GM12878 (cell line): ENCODE data around the gene NOL12. TPM values are rescaled to one million over a fixed set of nuclear protein-coding genes. Genes with fewer than 3 reads are reported as not detected.

Source experiments
- ATAC-seq: fragments of 200-7000 bp; cut with Tn5 transposase; 3 replicates; pipeline ENCODE4 v1.9.1; 2020; ENCODE audit warnings: mild to moderate bottlenecking, moderate library complexity
- BruUV-seq: library from RNA; stranded (reverse); fragments of 400-500 nt; replicated peaks from 2 replicates; lab custom pipeline; 2021; lab: Mats Ljungman, UMichigan
- CTCF ChIA-PET: fragments of 300-600 bp; sonication (Branson Sonifier 250); formaldehyde crosslinking; extraction: SDS; loops from one replicate; lab custom pipeline; 2021; ENCODE audit warnings: inconsistent platforms; lab: Yijun Ruan, JAX
- POLR2A ChIA-PET: fragments of 350-600 bp; formaldehyde crosslinking; extraction: SDS; loops from one replicate; lab custom pipeline; 2021; ENCODE audit warnings: inconsistent platforms; lab: Charles Lee
- RAD21 ChIA-PET: fragments of 300-600 bp; sonication (Branson Sonifier 250); formaldehyde crosslinking; loops from one replicate; lab custom pipeline; 2023; ENCODE audit warnings: antibody characterized with exemption; ENCODE audit not compliant: unreplicated experiment; lab: Charles Lee
- SMC1A ChIA-PET: fragments of 300-600 bp; sonication (Branson Sonifier 250); formaldehyde crosslinking; loops from one replicate; lab custom pipeline; 2023; ENCODE audit not compliant: unreplicated experiment, uncharacterized antibody; lab: Charles Lee
- DNase-seq: peaks from one replicate; pipeline ENCODE4 v3.0.0-alpha.2; 2011; ENCODE audit warnings: low read depth, low spot score
- FAIRE-seq: peaks from 3 replicates; lab custom pipeline; 2011; peaks lifted over from hg19 to GRCh38; lab: Jason Lieb, UNC
- H2AFZ ChIP-seq: 2 replicates; pipeline ENCODE4 v1.6.0; 2011; ENCODE audit warnings: low read depth, low read length, control low read depth; ENCODE audit not compliant: control insufficient read depth
- H3K27ac ChIP-seq: 2 replicates; pipeline ENCODE4 v1.5.1; 2011; ENCODE audit warnings: control low read depth; ENCODE audit not compliant: control insufficient read depth, insufficient read depth
- H3K27me3 ChIP-seq, 2 experiments: replicated peaks in 1 of 2; 2 replicates each; pipeline versions ENCODE4 v1.6.0 to v1.6.1; 2011; ENCODE audit warnings: low read length in 1 of 2; ENCODE audit not compliant: control insufficient read depth in 2 of 2, insufficient read depth in 2 of 2
- H3K36me3 ChIP-seq, 2 experiments: 2 replicates each; pipeline ENCODE4 v1.5.1; 2011; ENCODE audit warnings: low read length in 1 of 2; ENCODE audit not compliant: control insufficient read depth in 2 of 2, insufficient read depth in 2 of 2
- H3K4me1 ChIP-seq: 2 replicates; pipeline ENCODE4 v1.6.1; 2011; ENCODE audit warnings: mild to moderate bottlenecking, low read length, moderate library complexity, mixed read lengths; ENCODE audit not compliant: control insufficient read depth, insufficient read depth
- H3K4me2 ChIP-seq: 2 replicates; pipeline ENCODE4 v1.6.0; 2011; ENCODE audit warnings: control low read depth; ENCODE audit not compliant: control insufficient read depth, insufficient read depth
- H3K4me3 ChIP-seq: fragments of 200-600 bp; sonication (generic); 2 replicates; pipeline ENCODE4 v1.5.1; 2016
- H3K79me2 ChIP-seq: 2 replicates; pipeline ENCODE4 v1.6.0; 2011; ENCODE audit warnings: low read length; ENCODE audit not compliant: control insufficient read depth, insufficient read depth
- H3K9ac ChIP-seq: 2 replicates; pipeline ENCODE4 v1.8.0; 2011; ENCODE audit warnings: low read length, control low read depth, mixed read lengths; ENCODE audit not compliant: control insufficient read depth, insufficient read depth
- H3K9me3 ChIP-seq: replicated peaks from 3 replicates; pipeline ENCODE4 v1.5.1; 2011; ENCODE audit warnings: mild to moderate bottlenecking, low read length; ENCODE audit not compliant: control insufficient read depth, insufficient read depth
- H4K20me1 ChIP-seq: 2 replicates; pipeline ENCODE4 v1.6.0; 2011; ENCODE audit not compliant: control insufficient read depth, insufficient read depth
- CHD4 ChIP-seq: fragments of 200-600 bp; sonication (generic); IDR thresholded peaks from 2 replicates; pipeline ENCODE4 v1.6.1; 2016; ENCODE audit warnings: mild to moderate bottlenecking
- E2F8 ChIP-seq: fragments of 450-650 bp; IDR thresholded peaks from 2 replicates; pipeline ENCODE4 v1.6.1; 2018; ENCODE audit warnings: mild to moderate bottlenecking, low read depth, moderate library complexity; ENCODE audit not compliant: partially characterized antibody
- HSF1 ChIP-seq: fragments of 150-350 bp; IDR thresholded peaks from 2 replicates; pipeline ENCODE4 v1.6.1; 2014; ENCODE audit warnings: mild to moderate bottlenecking, low read depth, low read length
- NKRF ChIP-seq: fragments of 450-650 bp; conservative IDR thresholded peaks from 2 replicates; pipeline ENCODE4 v1.6.1; 2017; ENCODE audit warnings: mild to moderate bottlenecking, moderate library complexity
- WGBS: methylation state at CpG from one replicate; pipeline ENCODE4 v1.1.6; 2016; ENCODE audit warnings: low lambda C conversion rate; ENCODE audit not compliant: insufficient replicate concordance, insufficient coverage; ENCODE audit errors: missing lambda C conversion rate; 5-methylcytosine and 5-hydroxymethylcytosine counted together
- in situ Hi-C: fragments of 300-500 bp; cut with MboI; formaldehyde crosslinking; loops from 9 replicates; pipeline ENCODE4 v1.14.3; 2018; ENCODE audit warnings: mixed read lengths
- intact Hi-C: fragments of 100-400 bp; cut with micrococcal nuclease; formaldehyde crosslinking; loops from one replicate; pipeline ENCODE4 v1.14.2; 2022; ENCODE audit not compliant: unreplicated experiment
- polyA plus RNA-seq, 11 experiments: library from polyadenylated mRNA; depleted of rRNA in 4 of 11; unstranded in 6 of 11; stranded (reverse) in 5 of 11; fragments of >200 nt; fragmentation: Nextera tagmentation in 4 of 11; fragmentation: Illumina TruSeq in 1 of 11; extraction: Ambion mirVana in 4 of 11; extraction: Trizol in 1 of 11; gene quantifications; 1 replicate in 1 of 11; 2 replicates in 10 of 11; pipeline versions ENCODE4 v1.2.1 to v1.2.3, GENCODE V29; 2011 to 2016; ENCODE audit warnings: inconsistent platforms in 2 of 11, missing spikeins in 2 of 11, low read depth in 1 of 11
- total RNA-seq, 4 experiments: library from RNA; depleted of rRNA in 3 of 4; stranded (reverse); fragments of >200 nt in 3 of 4; fragmentation: Illumina TruSeq in 1 of 4; extraction: Trizol in 1 of 4; gene quantifications; 2 replicates each; pipeline versions ENCODE4 v1.2.1 to v1.2.3, GENCODE V29; 2013 to 2021

Gene NOL12
- total and polyA plus RNA-seq, 10 of the 15 experiments (the other 5 are each of a cell fraction or from before 2014, with no cell fraction given) = 3.3 to 69.4 (median 41.1) TPM

- TF ChIP-seq E2F8 = no peak
- no peak for TF ChIP-seq HSF1
These were observed 7.8 kb upstream of the NOL12 start (continued) for GRCh38 chr22:37678372-37678771.

GRCh38 chr22:37679670-37680069 lies 6.5 kb upstream of the NOL12 start:
- Histone ChIP-seq H4K20me1 (no peaks in the 10 kb centered on the region), H3K79me2 (peaks cover 27% of the 10 kb centered on the region), H3K27me3 (no peaks in the 10 kb centered on the region), H2AFZ (no peak overlapping the region), H3K4me1 (peaks cover 23% of the 10 kb centered on the region), H3K4me2 (no peak overlapping the region), H3K27ac (no peak overlapping the region), H3K9ac (no peak overlapping the region), H3K4me3 (no peak overlapping the region), H3K9me3 (no peaks in the 10 kb centered on the region), H3K36me3 (peaks cover 2% of the 10 kb centered on the region in 2 experiments; a peak in 1 of 4 replicates)
- DNase-seq = no peak
- WGBS = 95% methylated on average over 8 of the region's 8 CpGs
- ChIA-PET CTCF (interaction anchor here (3.2 to 19.9 kb wide), 5 partner anchors 8 to 72 kb away, joined by 13 to 414 read pairs (median 178); partner anchors contain the start of genes GGA1, PDXP and SH3BP1), RAD21 (interaction anchor here (1.3 to 7.6 kb wide), 4 partner anchors 18 to 73 kb away, joined by 3 to 164 read pairs (median 46); partner anchors contain the start of genes PDXP and SH3BP1), SMC1A (interaction anchor here (0.7 to 10.9 kb wide), 5 partner anchors 19 to 72 kb away, joined by 3 to 157 read pairs (median 13); partner anchors contain the start of gene PDXP), POLR2A (interaction anchor here (1.1 to 14.0 kb wide), 3 partner anchors 19 to 72 kb away, joined by 6 to 209 read pairs (median 11); partner anchors contain the start of gene PDXP)
- intact Hi-C loops = loop anchor here (5.0 kb wide), 1 partner anchor 142 kb away; no protein-coding TSS in a partner anchor
- in situ Hi-C loops = loop anchor here (5.0 kb wide), 1 partner anchor 52 kb away; no protein-coding TSS in a partner anchor
- BruUV-seq = no TSS peak
- TF ChIP-seq CHD4 (no peak), NKRF (no peak)
- ATAC-seq = no peak
- FAIRE-seq = no peak
